IPS-15b (cell line): Measurements from ENCODE around the gene RGMA.

Experiments used
- H3K27me3 ChIP-seq: one replicate; pipeline ENCODE4 v1.6.1; 2013; ENCODE audit warnings: low read length; ENCODE audit not compliant: control insufficient read depth, insufficient read depth
- H3K36me3 ChIP-seq: one replicate; pipeline ENCODE4 v1.6.1; 2013; ENCODE audit warnings: low read length; ENCODE audit not compliant: control insufficient read depth, insufficient read depth
- H3K4me1 ChIP-seq: one replicate; pipeline ENCODE4 v1.6.1; 2013; ENCODE audit warnings: mild to moderate bottlenecking, low read length; ENCODE audit not compliant: control insufficient read depth, insufficient read depth
- H3K4me3 ChIP-seq: one replicate; pipeline ENCODE4 v1.5.1; 2013; ENCODE audit warnings: low read depth, low read length
- H3K9ac ChIP-seq: one replicate; pipeline ENCODE4 v1.6.1; 2013; ENCODE audit warnings: low read depth, mild to moderate bottlenecking, low read length
- H3K9me3 ChIP-seq: one replicate; pipeline ENCODE4 v1.6.1; 2013; ENCODE audit warnings: mild to moderate bottlenecking, low read length; ENCODE audit not compliant: control insufficient read depth, insufficient read depth

RGMA gene

GRCh38 chr15:93073465-93073952 is 15.5 kb downstream of the RGMA start:
- H3K27me3 ChIP-seq, result peaks cover 13% of the 10 kb centered on the region
- no peaks in the 10 kb centered on the region for H3K9me3 ChIP-seq
- H3K9ac ChIP-seq, result no peak overlapping the region
- H3K4me3 ChIP-seq, result peak overlapping the region; percentile 52
- peaks cover 21% of the 10 kb centered on the region for H3K4me1 ChIP-seq
- H3K36me3 ChIP-seq, result no peaks in the 10 kb centered on the region

GRCh38 chr15:93072411-93073394 is 16.3 kb downstream of the RGMA start:
- no peaks in the 10 kb centered on the region for H3K36me3 ChIP-seq

GRCh38 chr15:93072011-93072410 is 17.0 kb downstream of the RGMA start:
- Histone ChIP-seq H3K9ac (peak overlapping the region; percentile 55), H3K4me3 (peak overlapping the region; percentile 88), H3K9me3 (no peaks in the 10 kb centered on the region), H3K36me3 (no peaks in the 10 kb centered on the region), H3K27me3 (peaks cover 13% of the 10 kb centered on the region), H3K4me1 (peaks cover 34% of the 10 kb centered on the region)

More at GRCh38 chr15:93072411-93073394, 16.3 kb downstream of the RGMA start:
- Histone ChIP-seq H3K9ac (peak overlapping the region; percentile 55), H3K4me1 (peaks cover 29% of the 10 kb centered on the region), H3K9me3 (no peaks in the 10 kb centered on the region), H3K27me3 (peaks cover 13% of the 10 kb centered on the region), H3K4me3 (peak overlapping the region; percentile 88)

- Histone ChIP-seq H3K36me3 (no peaks in the 10 kb centered on the region), H3K27me3 (peaks cover 13% of the 10 kb centered on the region), H3K9ac (peak overlapping the region; percentile 55), H3K4me3 (peak overlapping the region; percentile 88), H3K9me3 (no peaks in the 10 kb centered on the region), H3K4me1 (peaks cover 32% of the 10 kb centered on the region)
Observed at GRCh38 chr15:93071469-93071936, 17.5 kb downstream of the RGMA start.

- Histone ChIP-seq H3K9me3 (no peaks in the 10 kb centered on the region), H3K9ac (peak overlapping the region; percentile 55), H3K4me3 (peak overlapping the region; percentile 88), H3K4me1 (peaks cover 32% of the 10 kb centered on the region), H3K36me3 (peaks cover 6% of the 10 kb centered on the region), H3K27me3 (peaks cover 11% of the 10 kb centered on the region)
Observed at GRCh38 chr15:93070551-93071296, 18.3 kb downstream of the RGMA start.

- H3K9me3 ChIP-seq, result no peaks in the 10 kb centered on the region
- H3K4me1 ChIP-seq, result peaks cover 32% of the 10 kb centered on the region
- H3K9ac ChIP-seq, result peak overlapping the region; percentile 37
- H3K36me3 ChIP-seq, result peaks cover 12% of the 10 kb centered on the region
- peaks cover 9% of the 10 kb centered on the region for H3K27me3 ChIP-seq
- H3K4me3 ChIP-seq, result peak overlapping the region; percentile 88
Observed at GRCh38 chr15:93070132-93070531, 18.9 kb downstream of the RGMA start.

GRCh38 chr15:93068581-93069199 is 20.3 kb downstream of the RGMA start:
- Histone ChIP-seq H3K4me3 (peak overlapping the region; percentile 5), H3K4me1 (peaks cover 41% of the 10 kb centered on the region), H3K27me3 (no peaks in the 10 kb centered on the region), H3K9ac (no peak overlapping the region), H3K36me3 (peaks cover 23% of the 10 kb centered on the region), H3K9me3 (no peaks in the 10 kb centered on the region)

- H3K4me1 ChIP-seq, result peaks cover 47% of the 10 kb centered on the region
- no peak overlapping the region for H3K9ac ChIP-seq
- H3K9me3 ChIP-seq, result no peaks in the 10 kb centered on the region
- no peak overlapping the region for H3K4me3 ChIP-seq
- H3K36me3 ChIP-seq, result peaks cover 23% of the 10 kb centered on the region
- no peaks in the 10 kb centered on the region for H3K27me3 ChIP-seq
Observed at GRCh38 chr15:93067649-93068085, 21.3 kb downstream of the RGMA start.

- H3K4me1 ChIP-seq, result peaks cover 50% of the 10 kb centered on the region
- no peaks in the 10 kb centered on the region for H3K27me3 ChIP-seq
- no peak overlapping the region for H3K9ac ChIP-seq
- peaks cover 23% of the 10 kb centered on the region for H3K36me3 ChIP-seq
- no peak overlapping the region for H3K4me3 ChIP-seq
- no peaks in the 10 kb centered on the region for H3K9me3 ChIP-seq
Observed at GRCh38 chr15:93066834-93067648, 22.0 kb downstream of the RGMA start.

GRCh38 chr15:93066224-93066681 is 22.8 kb downstream of the RGMA start:
- no peak overlapping the region for H3K4me3 ChIP-seq
- no peaks in the 10 kb centered on the region for H3K9me3 ChIP-seq
- H3K36me3 ChIP-seq, result peaks cover 23% of the 10 kb centered on the region
- H3K4me1 ChIP-seq, result peaks cover 52% of the 10 kb centered on the region
- H3K9ac ChIP-seq, result no peak overlapping the region
- H3K27me3 ChIP-seq, result no peaks in the 10 kb centered on the region
